NCI-H1048 (cell line): Measurements from ENCODE around the gene SULF2.
"Not testable (repeated sequence)": the region's sequence is repeated elsewhere in the genome, so short reads cannot be mapped to it uniquely, and the experiment has no call there.

Experiments
- DNase-seq: peaks from one replicate; lab custom pipeline; 2025; lab: John Stamatoyannopoulos, UW

The SULF2 gene

GRCh38 chr20:47804224-47804825 lies 19.0 kb upstream of the SULF2 start:
- DNase-seq: not testable (repeated sequence)

- DNase-seq: no peak
Measured at GRCh38 chr20:47802975-47803374, 17.7 kb upstream of the SULF2 start.

GRCh38 chr20:47802226-47802920 lies 17.1 kb upstream of the SULF2 start:
- no peak for DNase-seq

GRCh38 chr20:47801759-47802158 lies 16.5 kb upstream of the SULF2 start:
- DNase-seq: no peak

- DNase-seq: no peak
Measured at GRCh38 chr20:47801079-47801478, 15.8 kb upstream of the SULF2 start.

- no peak for DNase-seq
Measured at GRCh38 chr20:47800623-47801022, 15.3 kb upstream of the SULF2 start.

GRCh38 chr20:47799116-47799715 lies 13.9 kb upstream of the SULF2 start:
- no peak for DNase-seq

GRCh38 chr20:47796971-47797370 lies 11.7 kb upstream of the SULF2 start:
- DNase-seq: no peak

- no peak for DNase-seq
Measured at GRCh38 chr20:47795214-47795907, 10.1 kb upstream of the SULF2 start.

- not testable (repeated sequence) for DNase-seq
Measured at GRCh38 chr20:47794264-47794663, 9.0 kb upstream of the SULF2 start.

GRCh38 chr20:47792021-47792618 lies 6.8 kb upstream of the SULF2 start:
- no peak for DNase-seq

GRCh38 chr20:47791084-47791599 lies 5.9 kb upstream of the SULF2 start:
- DNase-seq: no peak

GRCh38 chr20:47790580-47790965 lies 5.3 kb upstream of the SULF2 start:
- DNase-seq: no peak

GRCh38 chr20:47789764-47790579 lies 4.7 kb upstream of the SULF2 start:
- no peak for DNase-seq

GRCh38 chr20:47789081-47789763 lies 3.9 kb upstream of the SULF2 start:
- DNase-seq: no peak

GRCh38 chr20:47788741-47789080 lies 3.4 kb upstream of the SULF2 start:
- no peak for DNase-seq

- no peak for DNase-seq
Measured at GRCh38 chr20:47786765-47787107, 1.5 kb upstream of the SULF2 start.

GRCh38 chr20:47785854-47786764 lies 828 bp upstream of the SULF2 start:
- no peak for DNase-seq

- no peak for DNase-seq
Measured at GRCh38 chr20:47784599-47785310, 526 bp downstream of the SULF2 start.
